ENCODE results near the gene ANKS4B.
"Not testable (repeated sequence)": the region's sequence is repeated elsewhere in the genome, so short reads cannot be mapped to it uniquely, and the experiment has no call there.

The ANKS4B gene

DNA sequence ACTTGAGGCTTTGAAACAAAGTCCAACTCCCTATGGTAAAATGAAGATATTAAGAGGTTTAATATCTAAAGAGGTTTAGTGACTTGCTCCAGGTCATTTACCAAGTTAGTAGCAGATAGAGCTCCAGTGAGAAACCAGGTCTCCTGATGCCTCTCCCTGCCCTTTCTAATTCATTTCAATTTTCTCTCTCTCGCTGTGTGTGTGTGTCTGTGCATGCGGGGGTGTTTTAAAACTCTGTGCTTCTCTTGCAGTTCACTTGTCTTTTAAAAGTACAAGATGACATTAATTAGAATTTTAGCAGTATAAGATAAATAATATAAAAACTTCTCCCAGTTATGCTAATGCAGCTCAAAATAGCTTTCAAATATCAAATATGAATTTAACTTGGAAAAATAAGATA, 13.9 kb upstream of the ANKS4B start:
- no peak for DNase-seq (ENCODE audit: low spot score)

DNA sequence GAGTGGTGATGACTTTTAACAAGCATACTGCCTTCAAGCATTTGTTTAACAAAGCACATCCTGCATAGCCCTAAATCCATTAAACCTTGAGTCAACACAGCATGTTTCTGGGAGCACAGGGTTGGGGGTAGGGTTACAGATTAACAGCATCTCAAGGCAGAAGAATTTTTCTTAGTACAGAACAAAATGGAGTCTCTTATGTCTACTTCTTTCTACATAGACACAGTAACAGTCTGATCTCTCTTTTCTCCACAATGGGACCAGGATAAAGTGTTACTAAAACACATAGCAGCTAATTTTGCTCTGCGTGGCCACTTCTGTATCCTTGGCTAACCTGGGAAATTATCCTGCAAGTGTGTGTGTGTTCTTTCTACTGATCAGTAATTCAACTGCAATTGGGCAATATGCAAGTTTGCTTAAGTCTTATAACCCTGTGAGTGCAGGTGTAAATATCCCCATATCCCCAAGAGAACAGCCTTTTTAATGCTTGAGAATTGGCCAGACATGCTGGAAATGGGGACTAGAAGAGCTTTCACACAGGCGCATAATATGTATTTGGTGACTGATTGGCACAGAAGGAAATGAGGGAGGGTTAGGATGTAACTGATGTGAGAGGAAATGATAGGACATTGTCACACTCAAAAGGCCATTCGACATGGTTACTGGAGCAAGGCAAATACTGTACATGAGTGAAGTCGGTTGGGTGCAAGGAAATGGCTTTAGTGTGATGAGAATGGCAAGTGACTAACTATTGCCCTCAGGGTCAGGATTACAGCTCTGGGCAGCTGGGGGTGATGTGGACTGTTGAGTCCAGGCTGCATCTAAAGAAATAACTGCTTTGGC, 10.8 kb upstream of the ANKS4B start:
- DNase-seq (ENCODE audit: low spot score): no peak

DNA sequence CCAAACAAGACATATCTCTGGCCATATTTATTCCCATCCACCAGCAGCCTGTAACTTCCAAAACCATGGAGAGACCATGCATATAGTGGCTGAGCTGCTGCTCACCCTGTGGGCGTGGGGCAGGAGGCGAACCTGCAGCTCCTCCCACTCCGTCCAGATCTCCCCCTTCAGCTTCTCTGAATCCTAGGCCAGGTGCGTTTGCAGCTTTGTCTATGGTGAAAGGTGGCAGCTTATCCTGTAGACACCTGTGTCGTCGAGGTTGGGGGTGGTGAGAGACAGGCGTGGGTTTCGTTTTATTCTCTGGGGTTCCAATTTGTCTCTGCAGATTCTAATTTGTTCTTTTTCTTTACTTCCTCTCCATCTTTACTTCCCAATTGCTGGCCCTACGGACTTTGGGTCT, 9.7 kb upstream of the ANKS4B start:
- no peak for DNase-seq (ENCODE audit: low spot score)

DNA sequence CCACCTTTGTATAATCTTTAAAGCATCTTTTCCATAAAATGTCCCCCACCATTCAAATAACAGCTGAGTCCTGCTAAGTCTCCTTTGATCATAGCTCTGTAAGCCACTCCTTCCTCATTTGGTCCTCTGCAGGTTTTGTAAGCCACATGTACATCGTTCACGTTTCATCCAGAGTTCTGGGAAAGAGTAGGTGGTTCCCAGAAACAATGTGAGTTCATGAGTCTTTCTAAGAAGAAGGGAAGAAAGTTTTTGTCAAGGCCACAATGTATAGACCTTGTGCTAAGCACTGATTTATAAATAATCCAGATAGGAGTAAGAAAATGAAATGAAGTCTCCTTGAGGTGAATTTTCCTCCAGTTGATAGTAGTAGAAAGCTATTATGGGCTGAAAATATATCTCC, 8.7 kb upstream of the ANKS4B start:
- DNase-seq (ENCODE audit: low spot score): no peak

DNA sequence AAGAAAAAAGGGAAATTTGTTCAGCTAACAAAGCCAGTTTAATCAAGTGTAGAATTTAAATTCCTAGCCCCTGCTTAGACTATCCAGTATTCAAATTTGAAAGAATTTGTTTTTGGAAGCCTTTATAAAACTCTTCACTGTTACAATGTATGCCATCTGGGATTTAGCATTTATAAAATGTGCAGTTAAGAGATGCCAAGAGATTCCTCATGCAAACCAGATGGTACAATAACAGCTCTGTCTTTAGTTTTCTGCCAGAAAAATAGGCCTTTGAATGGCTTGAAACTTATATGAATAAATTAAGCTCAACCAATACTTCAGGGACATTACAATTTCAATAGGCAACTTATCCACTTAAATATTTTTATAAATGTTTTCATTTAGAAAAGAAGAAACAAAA, 6.8 kb upstream of the ANKS4B start:
- no peak for DNase-seq (ENCODE audit: low spot score)

DNA sequence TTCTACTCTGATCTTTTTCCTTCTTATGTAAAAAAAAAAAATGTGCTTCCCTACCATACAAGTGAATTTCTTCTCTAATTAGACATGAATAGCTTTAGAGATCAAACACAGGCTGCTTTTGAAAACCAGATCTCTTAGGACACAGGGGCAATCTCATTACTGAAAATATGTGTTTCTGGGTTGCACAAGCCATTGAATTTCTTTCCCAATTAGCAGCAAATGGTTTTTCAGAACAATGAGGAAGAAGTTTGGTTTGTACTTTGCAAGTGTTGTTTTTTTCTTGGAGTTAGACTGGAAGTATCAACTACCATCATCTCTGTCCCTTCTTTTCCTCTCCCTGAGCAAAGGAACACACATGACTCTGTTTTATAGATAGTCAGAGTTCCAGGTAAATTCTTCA, 5.6 kb upstream of the ANKS4B start:
- DNase-seq (ENCODE audit: low spot score): no peak

DNA sequence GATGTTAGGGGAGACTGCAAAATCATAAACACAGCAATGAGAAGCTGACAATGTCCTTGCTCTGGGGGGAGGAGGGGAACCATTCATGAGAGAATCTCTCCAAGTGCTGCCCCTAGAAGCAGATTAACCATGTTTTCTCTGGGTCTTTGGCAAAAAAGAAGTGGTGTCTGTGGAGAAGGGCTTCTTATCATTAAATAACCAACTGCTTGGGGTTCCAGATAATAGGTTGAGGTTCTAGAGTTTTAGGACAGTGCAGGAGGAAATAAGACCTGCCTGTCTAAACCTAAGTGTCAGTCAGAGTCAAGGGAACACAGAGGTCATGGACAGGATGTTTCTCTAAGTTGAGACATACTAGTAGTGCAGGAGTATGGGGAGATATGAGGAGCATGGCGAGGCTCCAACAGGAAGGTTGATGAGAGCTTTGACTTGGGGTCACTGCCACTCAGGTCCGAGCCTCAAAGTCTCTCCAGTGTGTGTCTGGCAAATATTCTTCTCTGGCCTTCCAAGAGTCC, 5.1 kb upstream of the ANKS4B start:
- DNase-seq (ENCODE audit: low spot score): no peak

DNA sequence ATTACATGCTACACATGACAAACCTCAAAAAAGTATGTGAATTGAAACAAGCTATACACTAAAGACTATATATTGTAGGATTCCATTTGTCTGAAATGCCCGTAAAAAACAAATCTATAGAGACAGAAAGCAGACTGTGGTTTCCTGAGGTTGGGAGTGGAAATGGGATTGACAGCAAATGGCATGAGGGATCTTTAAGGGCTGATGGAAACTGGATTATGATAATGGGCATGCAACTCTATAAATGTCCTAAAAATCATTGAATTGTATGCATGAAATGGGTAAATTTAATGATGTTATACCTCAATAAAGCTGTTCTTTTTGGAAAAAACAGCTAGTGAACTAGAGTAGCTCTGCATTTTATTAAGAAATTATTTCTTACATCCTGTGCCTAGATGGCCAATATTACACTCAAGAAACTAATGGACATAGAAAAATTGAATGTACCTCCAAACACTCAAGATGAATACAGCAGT, 416 bp upstream of the ANKS4B start:
- DNase-seq (ENCODE audit: low spot score): no peak

DNA sequence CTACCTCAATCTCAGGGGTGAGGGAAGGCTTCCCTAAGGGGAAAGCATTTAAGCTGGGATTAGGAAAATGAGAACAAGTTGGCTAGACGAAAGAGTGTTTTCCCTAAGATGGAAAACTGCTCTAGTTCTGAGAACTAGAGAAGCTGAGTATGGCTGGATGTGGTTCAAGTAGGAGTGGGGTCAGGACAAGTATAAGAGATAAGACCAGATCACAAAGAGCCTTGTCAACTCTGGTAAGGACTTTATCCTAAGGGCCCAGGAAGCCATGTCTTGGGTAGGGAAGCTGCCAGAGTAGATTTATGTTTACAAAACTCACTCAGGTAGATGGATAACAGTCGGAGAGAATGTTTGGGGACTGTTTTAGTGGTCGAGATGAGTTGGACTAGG, 1.7 kb downstream of the ANKS4B start:
- no peak for DNase-seq (ENCODE audit: low spot score)

DNA sequence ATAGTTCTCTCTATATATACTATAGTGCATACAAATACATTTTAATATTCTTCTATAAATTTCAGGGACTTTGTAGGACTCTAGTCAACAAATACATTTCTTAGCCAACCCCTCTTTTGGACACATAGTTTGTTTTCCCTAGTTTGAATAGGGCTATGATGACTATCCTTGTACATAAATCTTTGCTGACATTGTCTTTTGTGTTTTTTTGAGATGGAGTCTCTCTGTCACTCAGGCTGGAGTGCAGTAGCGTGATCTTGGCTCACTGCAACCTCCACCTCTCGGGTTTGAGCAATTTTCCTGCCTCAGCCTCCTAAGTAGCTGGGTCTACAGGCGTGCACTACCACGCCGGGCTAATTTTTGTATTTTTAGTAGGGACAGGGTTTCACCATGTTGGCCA, 3.3 kb downstream of the ANKS4B start:
- DNase-seq (ENCODE audit: low spot score): no peak

DNA sequence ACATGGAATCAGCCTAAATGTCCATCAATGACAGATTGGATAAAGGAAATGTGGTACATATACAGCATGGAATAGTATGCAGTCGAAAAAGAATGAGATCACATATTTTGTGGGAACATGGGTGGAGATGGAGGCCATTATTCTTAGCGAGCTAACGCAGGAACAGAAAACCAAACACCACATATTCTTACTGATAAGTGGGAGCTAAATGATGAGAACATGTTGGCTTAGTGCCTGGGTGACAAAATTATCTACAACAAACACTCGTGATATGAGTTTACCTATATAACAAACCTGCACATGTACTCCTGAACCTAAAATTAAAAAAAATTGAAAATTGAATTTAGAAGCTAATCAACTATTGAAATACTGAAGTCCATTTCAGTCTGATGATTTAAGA, 6.1 kb downstream of the ANKS4B start:
- no peak for DNase-seq (ENCODE audit: low spot score)

DNA sequence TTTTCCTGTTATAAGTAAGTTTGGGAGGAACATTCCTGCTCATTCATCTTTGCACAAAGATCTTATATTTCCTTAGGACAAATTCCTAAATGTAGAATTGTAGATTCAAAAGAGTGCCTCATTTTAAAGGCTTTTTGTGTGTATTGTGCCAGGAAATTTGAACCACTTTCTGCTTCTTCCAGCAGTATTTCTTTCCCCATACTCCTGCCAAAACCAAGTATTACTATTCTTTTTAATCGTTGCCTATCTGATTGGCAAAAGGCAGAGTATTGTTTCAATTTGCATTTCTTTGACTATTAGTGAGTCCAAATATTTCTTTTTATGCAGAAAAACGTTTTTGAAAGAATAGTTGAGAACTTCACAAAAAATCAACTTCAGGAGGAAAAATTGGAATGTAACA, 9.3 kb downstream of the ANKS4B start:
- DNase-seq (ENCODE audit: low spot score): no peak

DNA sequence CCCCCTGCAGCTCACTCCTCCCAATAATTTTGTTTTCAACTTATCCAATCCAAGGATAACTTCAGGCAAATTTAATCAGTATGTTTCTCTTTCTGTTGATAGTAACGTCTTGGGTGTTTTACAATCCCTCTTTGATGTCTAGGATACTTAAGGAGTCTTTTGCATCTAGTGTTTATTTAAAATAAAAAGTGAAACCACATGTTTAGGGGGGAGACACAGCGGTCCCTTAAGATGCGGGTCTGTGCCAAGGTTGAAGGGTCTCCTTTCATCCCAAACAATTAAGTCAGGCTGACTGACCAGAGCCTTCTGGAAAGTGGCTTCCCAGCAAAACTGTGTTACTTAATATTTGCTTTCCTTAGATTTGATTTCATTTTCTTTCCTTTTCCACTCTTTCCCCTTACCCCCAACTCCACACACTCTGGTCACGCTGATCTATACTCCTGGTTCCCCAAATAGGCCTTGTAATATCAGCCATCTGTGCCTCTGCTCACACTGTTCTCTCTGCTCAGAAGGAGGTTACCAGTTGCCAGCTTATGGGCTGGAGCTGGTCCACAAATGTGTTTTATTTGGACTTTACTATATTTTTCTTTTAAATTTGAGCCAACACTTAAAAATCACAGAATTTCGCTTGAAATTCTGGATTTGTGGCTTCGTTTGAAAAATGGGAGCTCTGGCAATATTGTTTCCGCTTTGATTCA, 11.2 kb downstream of the ANKS4B start:
- no peak for DNase-seq (ENCODE audit: low spot score)

DNA sequence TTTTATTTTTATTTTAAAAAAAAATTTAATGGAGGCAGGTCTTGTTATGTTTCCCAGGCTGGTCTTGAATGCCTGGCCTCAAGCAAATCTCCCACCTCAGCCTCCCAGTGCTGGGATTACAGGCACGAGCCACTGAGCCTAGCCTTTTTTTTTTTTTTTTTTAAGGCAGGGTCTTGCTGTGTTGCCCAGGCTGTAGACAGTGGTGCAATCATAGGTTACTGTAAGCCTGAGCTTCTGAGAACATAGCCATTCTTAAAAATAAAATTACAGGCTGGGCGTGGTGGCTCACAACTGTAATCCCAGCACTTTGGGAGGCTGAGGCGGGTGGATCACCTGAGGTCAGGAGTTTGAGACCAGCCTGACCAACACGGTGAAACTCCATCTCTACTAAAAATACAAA, 14.7 kb downstream of the ANKS4B start:
- not testable (repeated sequence) for DNase-seq (ENCODE audit: low spot score)

DNA sequence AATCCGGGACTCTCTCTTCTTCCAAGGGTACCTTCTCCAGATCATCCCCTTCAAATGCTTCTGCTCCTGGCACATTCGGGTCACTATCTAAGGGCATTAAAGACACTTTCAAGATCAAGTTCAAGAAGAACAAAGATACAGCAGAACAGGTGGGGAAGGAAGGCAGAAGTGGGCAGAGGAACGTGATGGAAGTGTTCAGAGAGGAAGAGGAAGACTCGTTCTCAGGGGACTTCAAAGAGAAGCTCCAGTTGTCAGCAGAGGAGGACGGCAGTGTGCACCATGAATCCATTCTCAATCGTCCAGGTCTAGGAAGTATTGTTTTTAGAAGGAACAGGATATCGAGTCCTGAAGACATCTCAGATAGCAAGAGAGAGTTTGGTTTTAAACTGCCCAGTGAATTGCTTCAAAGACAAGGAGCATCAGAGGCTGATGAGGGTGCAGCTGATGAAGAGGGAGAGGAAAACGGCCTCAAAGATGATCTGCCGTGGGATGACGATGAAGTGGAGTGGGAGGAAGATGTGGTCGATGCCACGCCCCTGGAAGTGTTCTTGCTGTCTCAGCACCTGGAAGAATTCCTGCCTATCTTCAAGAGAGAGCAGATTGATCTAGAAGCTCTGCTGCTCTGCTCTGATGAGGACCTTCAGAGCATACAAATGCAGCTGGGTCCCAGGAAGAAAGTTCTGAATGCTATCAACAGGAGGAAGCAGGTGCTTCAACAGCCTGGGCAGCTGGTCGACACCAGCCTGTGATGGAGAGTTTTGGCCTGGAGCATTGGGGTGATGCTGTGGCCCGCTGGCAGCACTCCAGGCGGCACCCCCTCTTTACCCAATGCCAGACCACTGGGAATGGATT, 16.8 kb downstream of the ANKS4B start:
- DNase-seq (ENCODE audit: low spot score): no peak

DNA sequence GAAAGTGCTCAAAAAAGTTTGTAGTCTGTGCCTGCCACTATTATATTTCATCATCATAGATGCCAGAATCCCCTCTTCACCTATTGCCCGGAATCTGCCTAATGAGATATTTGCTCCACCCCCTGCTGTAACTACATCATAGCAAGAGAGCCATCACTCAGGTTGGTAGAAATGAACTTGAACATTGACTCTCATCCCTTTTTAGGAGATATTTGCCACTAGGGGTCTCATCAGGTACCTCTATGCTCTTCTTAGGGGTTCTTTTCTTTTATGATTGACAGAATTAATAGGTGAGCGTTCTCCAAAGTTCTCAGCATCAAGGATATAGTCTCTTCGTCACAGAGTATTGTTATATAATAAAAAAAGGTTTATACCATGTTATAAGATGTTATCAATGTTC, 20.0 kb downstream of the ANKS4B start:
- no peak for DNase-seq (ENCODE audit: low spot score)

DNA sequence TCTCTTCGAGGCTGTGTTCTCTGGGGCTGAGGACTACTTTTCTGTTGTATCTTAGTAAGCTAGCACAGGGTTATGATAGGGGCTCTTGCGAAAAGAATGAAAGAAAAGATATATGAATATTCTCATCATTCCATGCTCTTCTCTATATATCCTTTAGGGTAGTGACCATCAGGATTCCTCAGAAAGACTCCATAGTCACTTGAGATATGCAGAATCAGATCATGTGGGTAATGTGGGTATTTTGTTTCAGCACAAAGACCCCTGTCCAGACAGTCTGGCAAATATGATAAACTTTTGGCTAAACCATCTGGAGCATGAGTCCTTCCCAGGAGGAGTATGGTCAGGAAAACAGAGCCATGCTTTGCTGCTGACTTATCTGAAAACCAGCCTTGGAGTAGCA, 23.1 kb downstream of the ANKS4B start:
- DNase-seq (ENCODE audit: low spot score): no peak

DNA sequence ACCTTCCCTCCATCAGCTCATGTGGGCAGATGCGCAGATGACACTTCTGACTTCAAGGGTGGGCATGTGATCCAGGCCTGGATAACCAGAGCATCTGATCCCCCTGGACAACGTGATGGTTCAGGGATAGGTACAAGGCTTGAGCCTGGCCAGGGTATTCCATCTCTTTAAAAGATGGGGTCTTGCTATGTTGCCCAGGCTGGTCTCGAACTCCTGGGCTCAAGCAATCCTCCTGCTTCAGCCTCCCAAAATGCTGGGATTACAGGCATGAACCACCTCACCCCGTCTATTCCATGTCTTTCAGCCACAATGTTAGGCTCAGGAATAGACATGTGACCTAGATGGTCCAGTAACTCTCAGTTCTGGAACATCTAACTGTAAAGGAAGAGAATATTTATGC, 23.8 kb downstream of the ANKS4B start:
- DNase-seq (ENCODE audit: low spot score): no peak

DNA sequence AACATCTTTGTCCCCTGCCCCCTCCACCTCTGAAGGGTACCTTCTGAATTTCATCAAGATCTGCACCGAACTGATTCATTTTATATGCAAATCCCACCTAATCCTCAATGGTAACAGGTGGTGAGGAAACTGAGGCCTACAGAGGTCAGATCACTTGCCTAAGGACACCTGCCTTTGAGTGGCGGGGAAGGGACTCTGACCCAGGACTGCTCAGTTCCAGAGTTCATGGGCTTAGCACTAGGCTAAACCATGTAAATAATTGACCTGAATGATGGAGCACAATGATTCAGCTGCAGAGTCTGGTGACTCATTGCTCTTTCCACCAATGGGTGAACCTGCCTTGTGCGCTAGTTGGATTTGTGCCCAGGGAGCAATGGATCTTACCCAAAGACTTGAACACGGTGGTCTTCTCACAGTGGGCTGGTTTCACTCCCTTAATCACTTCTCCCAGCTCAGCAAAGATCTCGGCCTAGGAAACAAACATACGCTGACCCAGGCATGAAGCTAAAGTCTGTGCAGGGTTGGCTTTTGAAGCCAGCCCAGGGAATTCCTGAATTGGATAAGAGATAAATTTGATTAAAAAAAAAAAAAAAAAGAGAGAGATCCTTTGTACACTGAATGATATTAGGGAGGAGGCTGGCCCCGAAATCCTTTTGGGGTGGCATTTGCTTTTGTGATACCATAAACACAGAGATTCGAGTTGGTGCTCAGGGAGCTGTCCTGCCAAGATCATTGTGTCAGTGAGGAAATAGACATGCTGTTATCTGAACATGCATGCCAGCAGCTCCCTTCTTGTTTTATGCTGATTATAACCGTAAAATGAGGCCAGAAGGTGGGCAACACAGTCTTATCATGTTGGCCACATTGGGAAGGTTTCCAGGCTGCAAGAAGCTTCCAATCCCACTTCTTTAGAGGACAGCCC, 27.6 kb downstream of the ANKS4B start:
- peak; percentile 88 for DNase-seq (ENCODE audit: low spot score)

DNA sequence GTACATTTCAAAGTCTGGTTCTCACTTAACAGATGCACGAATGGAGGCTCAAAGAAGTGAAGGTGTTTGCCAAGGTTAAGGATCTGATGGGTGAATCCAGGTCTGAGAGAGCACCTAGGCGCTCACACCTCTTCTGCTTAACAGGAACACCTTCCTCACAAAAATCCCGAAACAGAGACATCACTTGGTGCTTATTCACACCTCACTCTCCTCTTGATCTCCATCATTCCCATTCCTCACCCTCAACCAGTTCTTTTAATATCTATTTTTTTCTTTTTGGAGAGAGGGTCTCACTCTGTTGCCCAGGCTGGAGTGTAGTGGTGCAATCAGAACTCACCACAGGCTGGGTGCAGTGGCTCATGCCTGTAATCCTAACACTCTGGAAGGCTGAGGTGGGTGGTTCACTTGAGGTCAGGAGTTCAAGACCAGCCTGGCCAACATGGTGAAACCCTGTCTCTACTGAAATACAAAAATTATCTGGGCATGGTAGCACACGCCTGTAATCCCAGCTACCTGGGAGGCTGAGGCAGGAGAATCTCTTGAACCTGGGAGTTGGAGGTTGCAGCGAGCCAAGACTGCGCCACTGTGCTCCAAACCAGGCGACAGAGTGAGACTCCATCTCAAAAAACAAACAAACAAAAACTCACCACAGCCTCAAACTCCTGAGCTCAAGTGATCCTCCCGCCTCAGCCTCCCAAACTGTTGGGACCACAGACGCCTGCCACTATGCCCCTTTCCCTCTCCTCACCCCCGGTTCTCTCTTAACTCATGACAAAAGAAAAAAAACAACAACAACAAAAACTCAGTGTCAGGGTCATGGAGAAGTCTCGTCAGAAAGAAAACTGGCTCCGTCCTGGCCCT, 29.5 kb downstream of the ANKS4B start:
- DNase-seq (ENCODE audit: low spot score): no peak

All from RKO (cell line).